GM21447 (cell line): Measurements from ENCODE around the gene RALGAPA2.
"Not testable (repeated sequence)": the region's sequence is repeated elsewhere in the genome, so short reads cannot be mapped to it uniquely, and the experiment has no call there.

ENCODE experiments used
- ATAC-seq: cut with Tn5 transposase; IDR thresholded peaks from one replicate; pipeline ENCODE4 v1.9.1; 2021; ENCODE audit not compliant: unreplicated experiment

Gene RALGAPA2

GRCh38 chr20:20547221-20547875 is 165.1 kb downstream of the RALGAPA2 start:
- no peak for ATAC-seq

DNA sequence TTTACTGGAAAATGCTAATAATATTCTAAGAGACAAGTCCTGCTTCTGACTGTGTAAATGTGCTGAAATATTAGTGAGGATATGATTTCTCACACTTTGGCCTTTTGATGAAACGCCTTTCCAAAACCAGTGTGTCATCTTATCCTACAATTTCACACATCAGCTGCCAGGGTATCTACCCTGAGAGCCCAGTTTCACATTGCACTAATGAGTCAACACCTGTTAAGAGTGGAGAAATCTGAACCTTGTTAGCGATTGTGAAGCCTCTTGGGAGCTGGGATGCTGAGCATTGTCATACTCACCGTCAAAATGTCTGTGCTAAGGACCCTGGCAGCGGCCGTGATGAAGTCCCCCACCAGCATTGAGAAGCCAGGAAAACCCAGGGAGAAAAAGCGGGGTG is 166.0 kb downstream of the RALGAPA2 start:
- ATAC-seq = no peak

GRCh38 chr20:20543348-20543747 is 169.1 kb downstream of the RALGAPA2 start:
- ATAC-seq = not testable (repeated sequence)

DNA sequence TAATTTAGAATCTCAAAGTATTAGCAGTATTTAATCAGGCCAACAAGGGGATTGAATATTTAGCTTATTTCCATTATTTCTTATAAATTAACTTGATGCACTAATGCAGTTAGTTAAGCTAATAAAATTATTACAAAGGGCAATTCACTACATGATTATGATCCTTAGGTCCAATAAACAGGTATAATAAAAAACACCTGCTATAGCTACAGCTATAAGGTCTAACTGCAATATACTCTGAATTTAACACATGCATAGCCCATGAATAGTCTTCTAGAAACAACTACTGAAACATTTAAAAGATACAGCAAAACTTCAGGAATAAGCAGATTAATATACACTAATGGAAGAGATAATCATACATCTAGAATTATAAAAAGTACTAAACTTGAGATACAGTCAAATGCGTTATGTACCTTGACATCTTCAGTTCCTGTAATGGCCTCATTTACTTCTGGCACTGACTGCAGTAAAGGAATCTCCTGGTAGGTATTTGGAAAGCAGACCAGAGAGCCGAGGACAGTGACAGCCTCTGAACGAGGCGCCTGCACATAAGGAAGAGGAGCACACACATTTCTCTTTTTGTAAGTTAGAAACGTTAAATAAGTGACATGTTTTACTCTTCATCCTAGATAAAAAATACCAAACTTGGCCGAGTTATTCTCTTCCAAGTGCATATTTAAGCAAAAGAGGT is 176.1 kb downstream of the RALGAPA2 start:
- no peak for ATAC-seq

DNA sequence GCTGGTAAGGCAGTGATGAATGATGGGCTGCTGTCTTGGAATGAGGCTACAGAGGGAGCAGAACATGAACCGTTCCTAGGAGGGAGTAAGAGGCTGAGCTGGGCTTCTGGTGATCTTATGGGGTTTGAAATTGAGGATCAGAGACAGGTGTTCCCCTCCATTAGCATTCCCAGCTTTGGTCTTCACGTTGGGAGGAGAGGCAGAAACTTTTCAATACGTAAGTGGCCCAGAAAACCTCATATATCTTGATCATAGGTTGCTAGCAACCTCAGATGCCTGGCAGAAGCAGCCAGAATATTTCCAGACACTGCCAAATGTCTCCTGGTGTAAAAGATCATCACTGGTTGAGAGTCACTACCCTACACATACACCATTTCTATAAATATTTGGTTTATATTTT is 177.4 kb downstream of the RALGAPA2 start:
- no peak for ATAC-seq

DNA sequence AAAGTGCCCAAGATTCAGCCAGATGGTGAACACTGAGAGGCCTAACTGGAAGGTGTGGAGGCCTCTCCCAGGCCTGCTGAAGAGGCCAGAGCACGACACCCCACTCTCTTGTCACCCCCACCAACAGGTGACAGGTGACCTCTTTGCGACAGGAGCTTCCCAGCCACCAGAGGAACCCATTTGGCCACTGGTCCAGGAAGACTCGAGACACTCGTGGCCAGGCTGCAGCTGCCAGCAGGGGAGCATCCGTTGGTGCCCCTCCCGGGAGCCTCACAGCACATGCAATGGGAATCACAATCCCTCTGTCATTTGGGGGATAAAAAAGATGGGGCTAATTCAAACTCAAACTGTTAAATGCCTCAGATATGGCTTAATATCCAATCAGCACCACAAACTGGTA is 181.2 kb downstream of the RALGAPA2 start:
- ATAC-seq = no peak

DNA sequence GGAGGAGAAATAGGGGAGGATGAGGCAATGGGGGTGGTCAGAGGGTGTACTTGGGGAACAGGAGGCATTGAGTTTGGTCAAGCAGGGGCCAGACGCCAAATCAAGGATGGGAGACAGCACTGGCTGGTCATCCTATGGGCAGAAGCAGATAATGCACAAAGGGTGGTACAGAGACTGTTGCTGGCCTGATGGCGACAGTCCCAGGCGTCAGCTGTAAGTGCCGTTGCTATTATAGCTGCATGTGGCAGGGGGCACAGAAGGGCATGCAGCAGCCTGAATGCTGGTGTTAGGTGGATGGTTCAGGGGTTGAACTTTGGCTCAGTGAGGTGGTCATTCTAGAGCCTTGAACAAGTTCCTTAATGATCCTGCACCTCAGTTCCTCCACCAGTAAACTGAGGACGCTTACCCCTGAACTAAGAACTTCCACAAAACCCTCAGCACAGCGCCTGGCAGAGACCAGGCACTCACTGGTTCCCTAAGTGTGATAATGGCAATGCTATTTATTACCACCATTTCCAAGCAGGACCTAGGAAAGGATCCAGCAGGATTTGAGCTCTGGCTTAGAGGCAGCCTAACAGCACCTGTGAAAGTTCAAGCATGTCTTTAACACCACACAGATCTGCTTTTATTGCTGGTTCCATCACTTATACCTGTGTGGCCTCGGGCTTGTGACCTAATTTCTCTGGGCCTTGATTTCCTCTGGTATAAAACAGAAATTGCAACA is 181.9 kb downstream of the RALGAPA2 start:
- ATAC-seq = no peak

GRCh38 chr20:20529597-20529996 is 182.8 kb downstream of the RALGAPA2 start:
- ATAC-seq = no peak

DNA sequence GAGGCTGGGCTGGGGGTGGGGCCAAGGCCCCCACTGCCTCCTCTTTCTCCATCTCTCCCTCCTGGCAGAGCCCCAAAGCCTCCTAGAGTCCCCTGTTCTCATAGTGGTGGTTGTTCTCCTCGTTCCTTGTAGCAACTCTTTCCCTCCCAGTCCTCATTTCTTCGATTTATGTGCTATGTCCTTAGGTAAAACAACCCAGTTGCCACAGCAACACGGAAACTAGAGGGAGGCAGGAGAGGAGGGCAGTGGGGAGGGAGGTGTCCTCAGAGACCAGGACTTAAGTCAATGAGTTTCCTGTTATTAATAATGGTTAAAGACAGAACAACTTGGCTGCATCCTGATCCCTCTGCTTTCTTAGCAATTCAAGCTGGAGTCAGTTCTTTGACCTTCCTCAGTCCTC is 183.6 kb downstream of the RALGAPA2 start:
- no peak for ATAC-seq

DNA sequence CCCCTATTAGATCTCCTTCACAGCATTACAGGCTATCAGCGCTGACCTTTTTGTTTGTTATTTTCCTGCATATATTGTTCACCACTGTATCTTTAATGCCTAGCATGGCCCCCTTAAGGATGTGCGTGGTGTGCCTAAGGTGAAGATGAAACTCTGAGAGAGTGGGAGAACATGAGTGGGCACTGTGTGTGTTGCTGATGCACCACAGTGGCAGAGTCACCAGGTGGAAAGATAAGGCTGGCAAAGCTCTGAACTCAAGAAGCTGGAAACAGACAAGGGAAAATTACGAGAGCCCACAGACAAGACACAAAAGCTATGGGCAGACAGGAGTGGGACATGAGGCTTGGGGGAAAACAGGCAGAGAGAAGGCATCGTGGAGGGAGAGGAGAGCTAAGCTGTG is 184.8 kb downstream of the RALGAPA2 start:
- ATAC-seq = no peak

DNA sequence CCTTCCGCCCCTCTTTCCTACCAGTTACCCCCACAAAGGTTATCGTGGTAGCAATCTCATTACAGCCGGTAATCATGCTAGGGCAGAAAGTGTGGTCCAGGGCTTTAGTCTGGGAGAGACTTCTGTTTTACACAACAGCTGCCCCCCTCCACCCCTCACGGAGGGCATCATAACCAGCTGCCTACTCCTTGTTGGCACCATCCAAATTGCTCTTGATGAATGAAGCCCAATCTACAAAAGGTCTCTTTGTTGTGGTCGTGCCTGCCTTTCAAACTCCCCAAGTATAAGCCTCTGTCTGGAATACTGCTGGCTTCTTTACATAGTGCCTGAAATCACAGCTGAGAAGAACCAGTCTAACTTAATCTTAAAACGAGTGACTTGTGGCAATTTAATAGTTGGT is 186.7 kb downstream of the RALGAPA2 start:
- no peak for ATAC-seq

GRCh38 chr20:20525214-20525613 is 187.2 kb downstream of the RALGAPA2 start:
- no peak for ATAC-seq

DNA sequence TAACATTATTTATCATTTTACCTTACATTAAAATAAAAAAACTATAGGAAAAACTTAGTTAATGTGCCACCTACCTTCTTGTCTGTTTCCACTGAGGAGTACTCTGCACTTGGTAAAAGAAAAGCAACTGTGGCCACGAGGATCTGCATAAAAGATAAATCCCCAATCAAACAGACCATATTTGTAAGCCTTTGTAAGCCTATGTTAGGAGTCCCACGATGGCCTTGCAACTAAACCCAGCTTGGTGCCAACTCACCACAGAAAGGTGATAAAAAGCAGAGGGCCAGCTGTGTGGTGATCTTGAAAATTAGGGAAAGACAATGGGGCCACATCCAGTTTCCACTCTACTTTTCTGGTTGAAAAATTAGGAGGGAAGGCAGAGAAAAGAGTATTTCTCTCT is 187.7 kb downstream of the RALGAPA2 start:
- no peak for ATAC-seq

- no peak for ATAC-seq
Measured at GRCh38 chr20:20521736-20522135, 190.7 kb downstream of the RALGAPA2 start.

- ATAC-seq = no peak
Measured at GRCh38 chr20:20520776-20521175, 191.7 kb downstream of the RALGAPA2 start.

- ATAC-seq = no peak
Measured at GRCh38 chr20:20519269-20519668, 193.2 kb downstream of the RALGAPA2 start.

GRCh38 chr20:20518263-20518662 is 194.2 kb downstream of the RALGAPA2 start:
- no peak for ATAC-seq

GRCh38 chr20:20517296-20517695 is 195.1 kb downstream of the RALGAPA2 start:
- no peak for ATAC-seq

DNA sequence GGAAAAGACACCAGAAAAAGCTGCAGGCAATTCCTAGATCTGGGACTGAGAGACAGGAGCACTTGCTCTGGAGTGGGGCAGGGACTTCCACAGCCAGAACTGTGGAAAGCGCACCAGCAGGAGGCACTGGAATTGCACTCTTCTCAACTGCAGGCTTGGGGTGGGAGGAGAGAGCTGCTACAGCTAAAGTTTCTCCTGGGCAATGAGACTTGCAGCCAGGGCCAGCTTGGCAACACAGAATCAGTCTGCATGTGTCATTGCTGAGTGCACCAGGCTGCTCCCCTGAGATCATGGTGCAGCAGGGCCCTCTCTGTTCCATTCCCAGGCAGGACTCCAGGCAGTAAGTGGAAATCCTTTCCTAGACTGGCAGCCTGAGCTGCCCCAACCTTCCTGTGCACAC is 198.7 kb downstream of the RALGAPA2 start:
- ATAC-seq = no peak

DNA sequence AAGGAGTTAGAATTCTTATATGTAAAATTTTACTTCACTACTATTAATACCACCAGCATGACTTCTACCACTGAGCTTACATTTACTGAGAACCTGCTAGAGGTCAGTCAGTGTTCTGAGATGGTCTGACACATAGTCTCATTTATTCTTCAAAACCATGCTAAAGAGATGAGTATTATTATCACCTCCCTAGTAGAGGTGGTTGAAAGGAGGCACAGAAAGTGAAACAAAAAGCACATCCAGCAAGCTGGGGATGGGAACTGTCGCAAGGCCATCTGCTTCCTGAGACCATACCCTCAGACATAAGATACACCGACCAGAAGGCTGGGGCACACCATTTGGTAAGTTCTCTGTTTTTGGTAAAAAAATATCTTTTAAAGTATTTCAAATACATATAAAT is 206.9 kb downstream of the RALGAPA2 start:
- peak; percentile 84 for ATAC-seq

- ATAC-seq = no peak
Measured at GRCh38 chr20:20503777-20504530, 208.5 kb downstream of the RALGAPA2 start.
